Calu3 (cell line): ENCODE results near the gene TBPL1. TPM values are rescaled to one million over a fixed set of nuclear protein-coding genes. Genes with fewer than 3 reads are reported as not detected.

Experiments used
- BruUV-seq: library from RNA; stranded (reverse); fragments of 400-500 nt; replicated peaks from 2 replicates; lab custom pipeline; 2021; lab: Mats Ljungman, UMichigan
- CTCF ChIA-PET: fragments of 300-600 bp; sonication (Branson Sonifier 250); formaldehyde crosslinking; loops from one replicate; lab custom pipeline; 2022; ENCODE audit warnings: antibody characterized with exemption; lab: Charles Lee
- DNase-seq: peaks from one replicate; pipeline ENCODE4 v3.0.0; 2022
- H3K27ac Mint-ChIP-seq: one replicate; pipeline ENCODE4 v1.8.0; 2022; ENCODE audit warnings: mixed read lengths; ENCODE audit not compliant: unreplicated experiment
- H3K27me3 Mint-ChIP-seq: one replicate; pipeline ENCODE4 v1.8.0; 2022; ENCODE audit warnings: mixed read lengths; ENCODE audit not compliant: unreplicated experiment
- H3K36me3 Mint-ChIP-seq: one replicate; pipeline ENCODE4 v1.8.0; 2022; ENCODE audit warnings: mild to moderate bottlenecking, moderate library complexity, mixed read lengths; ENCODE audit not compliant: insufficient read depth, unreplicated experiment
- H3K4me1 Mint-ChIP-seq: one replicate; pipeline ENCODE4 v1.8.0; 2022; ENCODE audit warnings: mild to moderate bottlenecking, low read depth, mixed read lengths; ENCODE audit not compliant: unreplicated experiment
- H3K4me3 Mint-ChIP-seq: one replicate; pipeline ENCODE4 v1.8.0; 2022; ENCODE audit warnings: mild to moderate bottlenecking, low read depth, moderate library complexity, mixed read lengths; ENCODE audit not compliant: unreplicated experiment
- H3K9me3 Mint-ChIP-seq: one replicate; pipeline ENCODE4 v1.8.0; 2022; ENCODE audit warnings: low read depth, mixed read lengths; ENCODE audit not compliant: unreplicated experiment
- CTCF ChIP-seq: fragments of 200-600 bp; IDR thresholded peaks from one replicate; pipeline ENCODE4 v1.8.0; 2022; ENCODE audit warnings: antibody characterized with exemption; ENCODE audit not compliant: unreplicated experiment
- intact Hi-C: fragments of 100-400 bp; cut with micrococcal nuclease; formaldehyde crosslinking; loops from one replicate; pipeline ENCODE4 v1.10.0; 2022; ENCODE audit not compliant: unreplicated experiment
- total RNA-seq: library from RNA; stranded (reverse); gene quantifications from 2 replicates; pipeline ENCODE4 v1.2.3, GENCODE V29; 2022

TBPL1 gene
- total RNA-seq, 1 experiment from 2014 or later: 31.5 TPM

DNA sequence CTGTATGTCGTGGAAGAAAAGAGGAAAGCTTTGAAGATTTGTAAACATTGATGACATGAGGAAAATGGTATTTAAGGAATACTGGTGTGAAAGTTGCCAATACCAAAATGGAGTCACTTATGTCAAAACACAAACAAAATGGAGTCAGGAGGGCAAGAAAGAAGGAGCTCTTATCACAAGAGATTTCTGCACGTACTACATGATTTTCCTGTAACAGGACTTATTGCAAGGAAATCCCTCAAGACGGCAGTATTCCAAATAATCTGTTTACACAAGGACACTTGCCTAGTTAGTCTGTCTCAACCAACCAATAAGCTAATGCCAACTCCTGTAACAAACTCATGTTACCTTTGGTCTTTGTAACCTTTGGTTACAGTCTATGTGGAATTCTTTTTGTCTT is 69.6 kb downstream of the TBPL1 start:
- intact Hi-C loops: no loop called here
- no peak for TF ChIP-seq CTCF
- CTCF ChIA-PET: interaction anchor here (1.0 kb wide), 1 partner anchor 26 kb away, joined by 3 read pairs; no protein-coding TSS in a partner anchor
- no peaks in the 10 kb centered on the region for H3K36me3 Mint-ChIP-seq
- H3K4me3 Mint-ChIP-seq: no peak overlapping the region
- no peaks in the 10 kb centered on the region for H3K9me3 Mint-ChIP-seq
- H3K27ac Mint-ChIP-seq: no peak overlapping the region
- BruUV-seq: no TSS peak
- H3K27me3 Mint-ChIP-seq: no peaks in the 10 kb centered on the region
- H3K4me1 Mint-ChIP-seq: peaks cover 54% of the 10 kb centered on the region
- DNase-seq: no peak

- peak overlapping the region; percentile 81 for H3K27ac Mint-ChIP-seq
- DNase-seq: peak; percentile 40
- no peak for TF ChIP-seq CTCF
- peak overlapping the region; percentile 31 for H3K4me3 Mint-ChIP-seq
- CTCF ChIA-PET: interaction anchor here (1.2 to 1.4 kb wide), 2 partner anchors 9 to 26 kb away, joined by 3 to 4 read pairs; no protein-coding TSS in a partner anchor
- intact Hi-C loops: no loop called here
- TSS peak; percentile 6 for BruUV-seq
- H3K36me3 Mint-ChIP-seq: no peaks in the 10 kb centered on the region
- no peaks in the 10 kb centered on the region for H3K27me3 Mint-ChIP-seq
- no peaks in the 10 kb centered on the region for H3K9me3 Mint-ChIP-seq
- peaks cover 50% of the 10 kb centered on the region for H3K4me1 Mint-ChIP-seq
These were observed 73.6 kb downstream of the TBPL1 start for GRCh38 chr6:134026597-134026996.

DNA sequence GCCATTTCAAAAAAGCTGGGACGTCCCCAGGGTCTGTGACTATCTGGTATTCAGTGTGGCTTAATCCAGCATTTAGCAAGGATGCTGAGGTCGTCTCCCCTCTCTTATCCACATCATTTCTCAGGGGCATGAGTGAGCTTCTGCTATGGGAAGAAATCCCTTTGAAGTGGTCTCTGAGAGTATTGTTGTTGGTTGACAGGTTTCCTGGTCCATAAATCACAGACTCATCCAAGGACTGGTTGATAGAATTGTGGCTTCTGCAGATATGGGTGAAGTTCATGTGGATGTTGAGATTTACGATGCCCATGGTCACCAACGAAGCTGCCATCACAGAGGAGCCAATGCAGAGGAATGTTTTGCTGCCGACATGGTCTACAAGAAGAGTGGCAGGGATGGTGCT is 75.4 kb downstream of the TBPL1 start:
- intact Hi-C loops: no loop called here
- no peaks in the 10 kb centered on the region for H3K36me3 Mint-ChIP-seq
- H3K27ac Mint-ChIP-seq: no peak overlapping the region
- TF ChIP-seq CTCF: no peak
- no peak overlapping the region for H3K4me3 Mint-ChIP-seq
- no peaks in the 10 kb centered on the region for H3K9me3 Mint-ChIP-seq
- BruUV-seq: TSS peak; percentile 18
- no peak for DNase-seq
- H3K4me1 Mint-ChIP-seq: peaks cover 59% of the 10 kb centered on the region
- CTCF ChIA-PET: no interaction called here
- H3K27me3 Mint-ChIP-seq: no peaks in the 10 kb centered on the region

- intact Hi-C loops: no loop called here
- no peak for DNase-seq
- no peak for TF ChIP-seq CTCF
- BruUV-seq: no TSS peak
- H3K27ac Mint-ChIP-seq: no peak overlapping the region
- peaks cover 73% of the 10 kb centered on the region for H3K4me1 Mint-ChIP-seq
- CTCF ChIA-PET: no interaction called here
- H3K36me3 Mint-ChIP-seq: peaks cover 5% of the 10 kb centered on the region
- no peak overlapping the region for H3K4me3 Mint-ChIP-seq
- no peaks in the 10 kb centered on the region for H3K9me3 Mint-ChIP-seq
- H3K27me3 Mint-ChIP-seq: no peaks in the 10 kb centered on the region
These were observed 76.8 kb downstream of the TBPL1 start for GRCh38 chr6:134029495-134030455.
